DND-41 (cell line): Measurements from ENCODE around the gene ZNF750.

Source experiments
- ATAC-seq: fragments of 200-7000 bp; cut with Tn5 transposase; 3 replicates; pipeline ENCODE4 v1.9.1; 2021; ENCODE audit warnings: low read depth; ENCODE audit not compliant: insufficient read depth
- DNase-seq: peaks from one replicate; pipeline ENCODE4 v3.0.0-alpha.2; 2020
- H2AFZ ChIP-seq: 2 replicates; pipeline ENCODE4 v1.6.0; 2012; ENCODE audit warnings: low read depth, low read length
- H3K27ac ChIP-seq: 2 replicates; pipeline ENCODE4 v1.5.1; 2012; ENCODE audit warnings: low read length, inconsistent platforms
- H3K27me3 ChIP-seq: fragments of 200-600 bp; sonication (generic); 2 replicates; pipeline ENCODE4 v1.6.0; 2012; ENCODE audit warnings: low read length, mild to moderate bottlenecking, inconsistent platforms; ENCODE audit not compliant: insufficient read depth, poor library complexity
- H3K36me3 ChIP-seq: 2 replicates; pipeline ENCODE4 v1.5.1; 2012; ENCODE audit warnings: low read length, inconsistent platforms; ENCODE audit not compliant: insufficient read depth
- H3K4me1 ChIP-seq: 2 replicates; pipeline ENCODE4 v1.5.1; 2012; ENCODE audit warnings: mild to moderate bottlenecking, low read length; ENCODE audit not compliant: insufficient read depth
- H3K4me2 ChIP-seq: 2 replicates; pipeline ENCODE4 v1.6.0; 2012; ENCODE audit warnings: mild to moderate bottlenecking, moderate library complexity, low read length, inconsistent platforms; ENCODE audit not compliant: insufficient read depth
- H3K4me3 ChIP-seq, 2 experiments: fragments of 200-600 bp in 1 of 2; shearing (Covaris generic) in 1 of 2; 2 replicates each; pipeline ENCODE4 v1.5.1; 2012 to 2016; ENCODE audit warnings: inconsistent platforms in 2 of 2, low read length in 2 of 2, mild to moderate bottlenecking in 2 of 2, low read depth in 1 of 2, moderate library complexity in 1 of 2
- H3K79me2 ChIP-seq: 2 replicates; pipeline ENCODE4 v1.6.0; 2012; ENCODE audit warnings: low read length, inconsistent platforms; ENCODE audit not compliant: insufficient read depth
- H3K9ac ChIP-seq: 2 replicates; pipeline ENCODE4 v1.6.0; 2012; ENCODE audit warnings: low read depth, mild to moderate bottlenecking, inconsistent platforms, low read length, moderate library complexity
- H3K9me3 ChIP-seq: 2 replicates; pipeline ENCODE4 v1.5.1; 2012; ENCODE audit warnings: low read length, moderate library complexity, mild to moderate bottlenecking, inconsistent platforms; ENCODE audit not compliant: insufficient read depth, severe bottlenecking
- H4K20me1 ChIP-seq: 2 replicates; pipeline ENCODE4 v1.6.0; 2012; ENCODE audit warnings: low read length; ENCODE audit not compliant: insufficient read depth
- EZH2 ChIP-seq: IDR thresholded peaks from 3 replicates; pipeline ENCODE4 v1.6.1; 2012; ENCODE audit warnings: borderline replicate concordance, low read depth, mild to moderate bottlenecking, moderate library complexity, low read length, inconsistent platforms; ENCODE audit not compliant: severe bottlenecking
- TF ChIP-seq, protein P1 (sequence below): IDR thresholded peaks from 2 replicates; pipeline ENCODE4 v1.5.1; 2012; ENCODE audit warnings: borderline replicate concordance, low read length, moderate library complexity, mild to moderate bottlenecking; ENCODE audit not compliant: poor library complexity, severe bottlenecking; ENCODE audit errors: extremely low read depth

The ZNF750 gene

DNA sequence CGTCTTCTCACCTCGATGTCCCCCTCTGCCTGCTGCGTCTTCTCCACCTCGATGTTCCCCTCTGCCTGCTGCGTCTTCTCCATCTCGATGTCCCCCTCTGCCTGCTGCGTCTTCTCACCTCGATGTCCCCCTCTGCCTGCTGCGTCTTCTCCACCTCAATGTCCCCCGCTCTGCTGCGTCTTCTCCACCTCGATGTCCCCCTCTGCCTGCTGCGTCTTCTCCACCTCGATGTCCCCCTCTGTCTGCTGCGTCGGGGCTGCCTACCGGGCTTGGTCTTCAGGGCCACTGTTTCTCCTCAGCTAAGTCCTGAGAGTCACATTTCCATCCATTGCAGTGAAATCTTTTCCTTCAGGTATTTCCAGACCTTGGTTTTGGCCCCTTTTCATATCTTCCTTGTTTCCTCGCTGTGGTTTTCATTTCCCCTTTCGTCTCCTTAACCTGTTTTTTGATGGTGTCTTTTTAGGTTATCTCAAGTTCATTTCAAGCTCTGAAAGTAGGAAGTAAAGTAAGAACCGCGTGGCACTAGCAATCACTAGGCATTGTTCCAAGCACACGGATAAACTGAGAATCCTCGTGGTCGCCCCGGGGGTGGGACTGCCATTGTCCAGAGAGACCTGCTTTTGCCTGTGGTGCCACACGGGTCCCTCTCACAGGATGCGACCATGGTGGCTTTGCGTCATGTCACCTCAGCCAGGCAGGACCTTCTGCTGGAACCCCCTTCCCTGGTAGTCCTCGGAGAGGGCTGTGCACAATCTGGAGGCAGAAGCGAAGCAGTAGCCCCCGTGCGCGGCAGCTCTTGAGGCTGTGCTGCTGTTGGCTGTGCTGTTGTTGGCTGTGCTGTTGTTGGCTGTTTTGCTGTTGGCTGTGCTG lies 9.5 kb upstream of the ZNF750 start:
- Histone ChIP-seq H2AFZ (no peak overlapping the region), H3K27me3 (no peaks in the 10 kb centered on the region), H3K36me3 (peaks cover 20% of the 10 kb centered on the region), H3K4me1 (peaks cover 29% of the 10 kb centered on the region), H3K4me3 (no peak overlapping the region), H3K27ac (peak overlapping the region; percentile 12; the same call in 1 of the 2 replicates), H3K79me2 (peaks cover 51% of the 10 kb centered on the region), H3K4me2 (no peak overlapping the region), H4K20me1 (no peaks in the 10 kb centered on the region), H3K9ac (no peak overlapping the region), H3K9me3 (no peaks in the 10 kb centered on the region)
- TF ChIP-seq, protein P1, sequence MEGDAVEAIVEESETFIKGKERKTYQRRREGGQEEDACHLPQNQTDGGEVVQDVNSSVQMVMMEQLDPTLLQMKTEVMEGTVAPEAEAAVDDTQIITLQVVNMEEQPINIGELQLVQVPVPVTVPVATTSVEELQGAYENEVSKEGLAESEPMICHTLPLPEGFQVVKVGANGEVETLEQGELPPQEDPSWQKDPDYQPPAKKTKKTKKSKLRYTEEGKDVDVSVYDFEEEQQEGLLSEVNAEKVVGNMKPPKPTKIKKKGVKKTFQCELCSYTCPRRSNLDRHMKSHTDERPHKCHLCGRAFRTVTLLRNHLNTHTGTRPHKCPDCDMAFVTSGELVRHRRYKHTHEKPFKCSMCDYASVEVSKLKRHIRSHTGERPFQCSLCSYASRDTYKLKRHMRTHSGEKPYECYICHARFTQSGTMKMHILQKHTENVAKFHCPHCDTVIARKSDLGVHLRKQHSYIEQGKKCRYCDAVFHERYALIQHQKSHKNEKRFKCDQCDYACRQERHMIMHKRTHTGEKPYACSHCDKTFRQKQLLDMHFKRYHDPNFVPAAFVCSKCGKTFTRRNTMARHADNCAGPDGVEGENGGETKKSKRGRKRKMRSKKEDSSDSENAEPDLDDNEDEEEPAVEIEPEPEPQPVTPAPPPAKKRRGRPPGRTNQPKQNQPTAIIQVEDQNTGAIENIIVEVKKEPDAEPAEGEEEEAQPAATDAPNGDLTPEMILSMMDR: no peak
- TF ChIP-seq EZH2: no peak
- ATAC-seq: no peak
- DNase-seq: no peak

DNA sequence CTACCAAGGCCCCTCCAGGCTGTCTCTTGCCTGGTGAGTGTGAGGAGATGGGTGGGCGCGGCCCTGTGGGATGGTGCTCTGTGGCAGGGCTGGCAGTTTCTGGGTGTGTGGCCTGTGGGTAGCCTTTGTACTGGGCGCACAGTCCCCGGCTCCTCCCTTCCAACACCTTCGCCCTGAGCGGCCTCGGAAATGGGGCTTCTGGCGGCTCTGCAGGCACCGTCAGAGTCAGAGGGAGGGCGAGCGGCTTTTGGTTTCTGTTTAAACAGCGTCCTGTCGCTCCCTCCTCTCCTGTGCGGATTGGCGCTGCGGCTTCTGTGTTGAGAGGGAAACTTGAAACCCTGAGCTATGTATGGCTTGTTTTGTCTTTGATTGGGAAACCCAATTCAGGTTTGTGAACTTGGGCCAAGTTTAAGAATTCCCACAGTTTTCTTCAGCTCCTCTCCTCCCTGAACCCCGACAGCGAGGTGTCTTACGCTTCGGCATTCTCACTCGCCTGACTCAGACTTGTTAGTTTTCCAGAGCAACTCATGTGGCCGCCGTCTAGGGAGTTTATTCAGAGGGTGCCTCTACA lies 8.3 kb upstream of the ZNF750 start:
- peaks cover 17% of the 10 kb centered on the region for H3K36me3 ChIP-seq
- peak overlapping the region; percentile 43 for H2AFZ ChIP-seq
- peak overlapping the region; percentile 59 for H3K4me2 ChIP-seq
- peaks cover 29% of the 10 kb centered on the region for H3K4me1 ChIP-seq
- peaks cover 48% of the 10 kb centered on the region for H3K79me2 ChIP-seq
- peak overlapping the region; percentile 52 for H3K9ac ChIP-seq
- no peaks in the 10 kb centered on the region for H4K20me1 ChIP-seq
- H3K9me3 ChIP-seq: no peaks in the 10 kb centered on the region
- TF ChIP-seq, protein P1: no peak
- TF ChIP-seq EZH2: no peak
- ATAC-seq (peak; percentile 98), DNase-seq (peak; percentile 87)
- H3K4me3 ChIP-seq: peak overlapping the region in 1 of 2 experiments; percentile 45; a peak in 2 of 4 replicates
- peak overlapping the region; percentile 80 for H3K27ac ChIP-seq
- no peaks in the 10 kb centered on the region for H3K27me3 ChIP-seq

DNA sequence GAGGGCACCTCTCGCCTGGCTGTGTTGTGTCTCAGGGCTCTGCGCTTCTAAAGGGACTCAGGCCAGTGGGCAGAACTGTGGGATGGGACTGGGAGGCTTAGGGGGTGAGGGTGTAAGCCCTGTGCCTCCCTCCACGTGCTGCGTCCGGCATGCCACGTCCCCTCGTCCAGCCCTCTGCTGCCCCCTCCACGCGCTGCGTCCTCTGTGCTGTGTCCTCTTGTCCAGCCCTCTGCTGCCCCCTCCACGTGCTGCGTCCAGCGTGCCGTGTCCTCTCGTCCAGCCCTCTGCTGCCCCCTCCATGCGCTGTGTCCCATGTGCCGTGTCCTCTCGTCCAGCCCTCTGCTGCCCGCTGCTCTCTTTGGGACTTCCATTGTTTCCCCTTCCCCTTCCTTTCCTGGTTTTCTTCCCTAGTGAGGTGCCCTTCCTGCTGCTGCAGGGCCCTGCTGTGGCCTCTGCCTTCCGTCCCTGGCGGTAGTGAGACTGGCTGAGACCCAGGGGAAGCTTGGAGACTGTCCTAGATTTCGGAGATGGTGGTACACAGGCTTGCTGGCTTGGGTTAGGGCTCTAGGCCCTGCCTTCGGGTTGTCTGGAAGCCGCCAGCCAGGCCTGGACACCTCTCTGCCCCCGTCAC lies 6.4 kb upstream of the ZNF750 start:
- TF ChIP-seq, protein P1: no peak
- no peak for TF ChIP-seq EZH2
- peaks cover 29% of the 10 kb centered on the region for H3K4me1 ChIP-seq
- DNase-seq (no peak), ATAC-seq (no peak)
- no peak overlapping the region for H2AFZ ChIP-seq
- H3K27me3 ChIP-seq: no peaks in the 10 kb centered on the region
- peaks cover 17% of the 10 kb centered on the region for H3K36me3 ChIP-seq
- H3K79me2 ChIP-seq: peaks cover 33% of the 10 kb centered on the region
- no peaks in the 10 kb centered on the region for H3K9me3 ChIP-seq
- H3K4me2 ChIP-seq: no peak overlapping the region
- H3K27ac ChIP-seq: peak overlapping the region; percentile 21
- H3K4me3 ChIP-seq: no peak overlapping the region
- 0 out of 2 replicates have a peak, but pooled peaks cover 3% of the 10 kb centered on the region for H4K20me1 ChIP-seq
- no peak overlapping the region for H3K9ac ChIP-seq
